ENCODE results near the gene RGS3. TPM values are rescaled to one million over a fixed set of nuclear protein-coding genes. Genes with fewer than 3 reads are reported as not detected.

Gene RGS3
- total and polyA plus RNA-seq, 2 of the 13 experiments (the other 11 are each of a cell fraction or from before 2014, with no cell fraction given) = 17.1 to 28.8 TPM

DNA sequence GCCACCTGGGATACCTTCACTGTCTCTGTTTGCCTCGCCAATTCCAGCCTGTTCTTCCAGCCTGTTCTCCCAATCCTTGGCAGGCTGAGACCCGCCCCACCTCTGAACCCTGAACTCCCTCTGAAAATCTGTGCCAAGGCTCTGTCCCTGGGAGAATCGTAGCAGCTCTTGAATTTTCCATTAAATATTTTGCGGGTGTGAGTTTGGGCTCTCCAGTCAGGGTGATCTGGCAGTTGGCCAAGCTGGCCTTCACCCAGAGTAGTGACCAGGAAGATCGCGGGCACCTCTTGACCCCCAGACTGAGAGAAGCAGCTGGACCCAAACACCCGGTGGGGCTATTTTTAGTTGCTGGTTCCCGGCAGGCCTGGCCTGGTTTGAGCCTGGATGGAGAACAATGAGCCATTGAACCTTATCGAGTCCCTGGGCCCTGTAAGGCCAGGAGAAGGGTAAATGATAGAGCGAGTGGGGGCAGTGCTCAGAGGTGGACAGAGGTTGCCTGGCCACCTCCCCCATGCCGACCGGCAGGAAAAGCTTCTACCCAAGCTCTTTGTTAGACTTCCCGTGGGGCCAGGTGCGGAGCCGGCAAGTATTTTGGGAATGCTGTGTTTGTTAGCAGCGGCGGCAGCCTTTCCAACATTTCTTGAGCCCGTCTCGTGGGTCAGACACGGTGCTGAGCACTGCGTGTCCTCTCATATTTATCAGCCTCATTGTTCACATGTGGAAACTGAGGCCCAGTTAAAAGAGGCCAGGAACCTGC is 146.2 kb downstream of the RGS3 start (continued):
- TF ChIP-seq SRSF1 (optimal IDR thresholded peaks at IDR 0.05; ENCODE audit: low read depth, low read length) (no peak), ZNF639 (CRISPR knock-in tag; conservative IDR thresholded peaks at IDR 0.05) (0 out of 2 replicates have a peak, but pooled peaks have one; percentile 53), DNMT1 (CRISPR knock-in tag; IDR thresholded peaks at IDR 0.05) (no peak), ZNF3 (CRISPR knock-in tag; IDR thresholded peaks at IDR 0.05) (no peak), SOX13 (IDR thresholded peaks at IDR 0.05) (peak; percentile 58), SOX13 (CRISPR knock-in tag; conservative IDR thresholded peaks at IDR 0.05 in 1 of 2, IDR thresholded peaks at IDR 0.05 in 1 of 2) (peak in 1 of 2 experiments; percentile 96; a peak in 2 of 4 replicates), ZNF432 (CRISPR knock-in tag; IDR thresholded peaks at IDR 0.05; ENCODE audit: borderline replicate concordance) (no peak), ZNF687 (CRISPR knock-in tag; IDR thresholded peaks at IDR 0.05) (peak; percentile 94), ZNF619 (CRISPR knock-in tag; IDR thresholded peaks at IDR 0.05) (0 out of 2 replicates have a peak, but pooled peaks have one; percentile 27), TFDP1 (CRISPR knock-in tag; IDR thresholded peaks at IDR 0.05; ENCODE audit: borderline replicate concordance) (no peak), NCOA2 (CRISPR knock-in tag; IDR thresholded peaks at IDR 0.05) (peak; percentile 93), ZNF878 (CRISPR knock-in tag; IDR thresholded peaks at IDR 0.05) (peak; percentile 54; the same call in 1 of the 2 replicates)
- TF ChIP-seq, protein P1, sequence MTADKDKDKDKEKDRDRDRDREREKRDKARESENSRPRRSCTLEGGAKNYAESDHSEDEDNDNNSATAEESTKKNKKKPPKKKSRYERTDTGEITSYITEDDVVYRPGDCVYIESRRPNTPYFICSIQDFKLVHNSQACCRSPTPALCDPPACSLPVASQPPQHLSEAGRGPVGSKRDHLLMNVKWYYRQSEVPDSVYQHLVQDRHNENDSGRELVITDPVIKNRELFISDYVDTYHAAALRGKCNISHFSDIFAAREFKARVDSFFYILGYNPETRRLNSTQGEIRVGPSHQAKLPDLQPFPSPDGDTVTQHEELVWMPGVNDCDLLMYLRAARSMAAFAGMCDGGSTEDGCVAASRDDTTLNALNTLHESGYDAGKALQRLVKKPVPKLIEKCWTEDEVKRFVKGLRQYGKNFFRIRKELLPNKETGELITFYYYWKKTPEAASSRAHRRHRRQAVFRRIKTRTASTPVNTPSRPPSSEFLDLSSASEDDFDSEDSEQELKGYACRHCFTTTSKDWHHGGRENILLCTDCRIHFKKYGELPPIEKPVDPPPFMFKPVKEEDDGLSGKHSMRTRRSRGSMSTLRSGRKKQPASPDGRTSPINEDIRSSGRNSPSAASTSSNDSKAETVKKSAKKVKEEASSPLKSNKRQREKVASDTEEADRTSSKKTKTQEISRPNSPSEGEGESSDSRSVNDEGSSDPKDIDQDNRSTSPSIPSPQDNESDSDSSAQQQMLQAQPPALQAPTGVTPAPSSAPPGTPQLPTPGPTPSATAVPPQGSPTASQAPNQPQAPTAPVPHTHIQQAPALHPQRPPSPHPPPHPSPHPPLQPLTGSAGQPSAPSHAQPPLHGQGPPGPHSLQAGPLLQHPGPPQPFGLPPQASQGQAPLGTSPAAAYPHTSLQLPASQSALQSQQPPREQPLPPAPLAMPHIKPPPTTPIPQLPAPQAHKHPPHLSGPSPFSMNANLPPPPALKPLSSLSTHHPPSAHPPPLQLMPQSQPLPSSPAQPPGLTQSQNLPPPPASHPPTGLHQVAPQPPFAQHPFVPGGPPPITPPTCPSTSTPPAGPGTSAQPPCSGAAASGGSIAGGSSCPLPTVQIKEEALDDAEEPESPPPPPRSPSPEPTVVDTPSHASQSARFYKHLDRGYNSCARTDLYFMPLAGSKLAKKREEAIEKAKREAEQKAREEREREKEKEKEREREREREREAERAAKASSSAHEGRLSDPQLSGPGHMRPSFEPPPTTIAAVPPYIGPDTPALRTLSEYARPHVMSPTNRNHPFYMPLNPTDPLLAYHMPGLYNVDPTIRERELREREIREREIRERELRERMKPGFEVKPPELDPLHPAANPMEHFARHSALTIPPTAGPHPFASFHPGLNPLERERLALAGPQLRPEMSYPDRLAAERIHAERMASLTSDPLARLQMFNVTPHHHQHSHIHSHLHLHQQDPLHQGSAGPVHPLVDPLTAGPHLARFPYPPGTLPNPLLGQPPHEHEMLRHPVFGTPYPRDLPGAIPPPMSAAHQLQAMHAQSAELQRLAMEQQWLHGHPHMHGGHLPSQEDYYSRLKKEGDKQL (CRISPR knock-in tag; IDR thresholded peaks at IDR 0.05; ENCODE audit: low read depth) = peak; percentile 61; the same call in 1 of the 2 replicates
- TF ChIP-seq, protein P2, sequence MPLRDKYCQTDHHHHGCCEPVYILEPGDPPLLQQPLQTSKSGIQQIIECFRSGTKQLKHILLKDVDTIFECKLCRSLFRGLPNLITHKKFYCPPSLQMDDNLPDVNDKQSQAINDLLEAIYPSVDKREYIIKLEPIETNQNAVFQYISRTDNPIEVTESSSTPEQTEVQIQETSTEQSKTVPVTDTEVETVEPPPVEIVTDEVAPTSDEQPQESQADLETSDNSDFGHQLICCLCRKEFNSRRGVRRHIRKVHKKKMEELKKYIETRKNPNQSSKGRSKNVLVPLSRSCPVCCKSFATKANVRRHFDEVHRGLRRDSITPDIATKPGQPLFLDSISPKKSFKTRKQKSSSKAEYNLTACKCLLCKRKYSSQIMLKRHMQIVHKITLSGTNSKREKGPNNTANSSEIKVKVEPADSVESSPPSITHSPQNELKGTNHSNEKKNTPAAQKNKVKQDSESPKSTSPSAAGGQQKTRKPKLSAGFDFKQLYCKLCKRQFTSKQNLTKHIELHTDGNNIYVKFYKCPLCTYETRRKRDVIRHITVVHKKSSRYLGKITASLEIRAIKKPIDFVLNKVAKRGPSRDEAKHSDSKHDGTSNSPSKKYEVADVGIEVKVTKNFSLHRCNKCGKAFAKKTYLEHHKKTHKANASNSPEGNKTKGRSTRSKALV (CRISPR knock-in tag; IDR thresholded peaks at IDR 0.05) = peak; percentile 52; the same call in 1 of the 2 replicates
